ENCODE measurements around the gene PARL. TPM values are rescaled to one million over a fixed set of nuclear protein-coding genes. Genes with fewer than 3 reads are reported as not detected.

Gene PARL
- total and polyA plus RNA-seq, 10 of the 15 experiments (the other 5 are each of a cell fraction or from before 2014, with no cell fraction given) = 49.7 to 113 (median 77.2) TPM

DNA sequence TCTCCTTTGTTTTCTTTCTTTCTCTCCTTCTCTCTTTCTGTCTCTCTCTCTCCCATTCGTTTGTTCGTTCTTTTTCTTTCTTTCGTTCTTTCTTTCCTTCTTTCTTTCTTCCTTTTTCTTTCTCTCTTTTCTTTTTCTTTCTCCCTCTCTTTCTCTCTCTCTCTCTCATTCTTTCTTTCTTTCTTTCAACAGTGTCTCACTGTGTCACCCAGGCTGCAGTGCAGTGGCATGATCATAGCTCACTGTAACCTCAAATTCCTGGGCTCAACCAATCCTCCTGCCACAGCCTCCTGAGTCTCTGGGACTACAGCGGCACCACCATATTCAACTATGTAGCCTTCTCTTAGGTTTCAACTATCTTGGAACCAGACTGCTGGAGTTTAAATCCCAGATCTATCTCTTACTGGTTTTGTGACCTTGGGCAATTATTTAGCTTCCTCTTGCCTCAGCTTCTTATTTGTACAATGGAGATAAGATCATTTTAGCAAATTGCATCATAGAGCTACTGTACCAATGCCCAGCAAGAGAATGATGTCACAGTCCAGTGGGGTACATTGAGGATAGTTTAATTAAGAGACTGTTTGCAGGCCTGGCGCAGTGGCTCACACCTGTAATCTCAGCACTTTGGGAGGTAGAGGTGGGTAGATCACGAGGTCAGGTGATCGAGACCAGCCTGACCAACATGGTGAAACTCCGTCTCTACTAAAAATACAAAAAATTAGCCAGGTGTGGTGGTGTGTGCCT is 27.3 kb upstream of the PARL start (continued):
- TF ChIP-seq GABPA (IDR thresholded peaks at IDR 0.05; ENCODE audit: low read depth) (no peak), MXI1 (IDR thresholded peaks at IDR 0.05; ENCODE audit: low read depth, low read length) (no peak), PAX5 (IDR thresholded peaks at IDR 0.05; ENCODE audit: borderline replicate concordance, low read depth, low read length) (no peak), ZBED1 (IDR thresholded peaks at IDR 0.05; ENCODE audit: borderline replicate concordance) (no peak), SMARCA5 (IDR thresholded peaks at IDR 0.05) (no peak), POLR2A (IDR thresholded peaks at IDR 0.05; ENCODE audit: low read depth, low read length) (no peak)
- TF ChIP-seq, protein P1, sequence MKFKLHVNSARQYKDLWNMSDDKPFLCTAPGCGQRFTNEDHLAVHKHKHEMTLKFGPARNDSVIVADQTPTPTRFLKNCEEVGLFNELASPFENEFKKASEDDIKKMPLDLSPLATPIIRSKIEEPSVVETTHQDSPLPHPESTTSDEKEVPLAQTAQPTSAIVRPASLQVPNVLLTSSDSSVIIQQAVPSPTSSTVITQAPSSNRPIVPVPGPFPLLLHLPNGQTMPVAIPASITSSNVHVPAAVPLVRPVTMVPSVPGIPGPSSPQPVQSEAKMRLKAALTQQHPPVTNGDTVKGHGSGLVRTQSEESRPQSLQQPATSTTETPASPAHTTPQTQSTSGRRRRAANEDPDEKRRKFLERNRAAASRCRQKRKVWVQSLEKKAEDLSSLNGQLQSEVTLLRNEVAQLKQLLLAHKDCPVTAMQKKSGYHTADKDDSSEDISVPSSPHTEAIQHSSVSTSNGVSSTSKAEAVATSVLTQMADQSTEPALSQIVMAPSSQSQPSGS (IDR thresholded peaks at IDR 0.05; ENCODE audit: low read length) = no peak
- TF ChIP-seq, protein P2, sequence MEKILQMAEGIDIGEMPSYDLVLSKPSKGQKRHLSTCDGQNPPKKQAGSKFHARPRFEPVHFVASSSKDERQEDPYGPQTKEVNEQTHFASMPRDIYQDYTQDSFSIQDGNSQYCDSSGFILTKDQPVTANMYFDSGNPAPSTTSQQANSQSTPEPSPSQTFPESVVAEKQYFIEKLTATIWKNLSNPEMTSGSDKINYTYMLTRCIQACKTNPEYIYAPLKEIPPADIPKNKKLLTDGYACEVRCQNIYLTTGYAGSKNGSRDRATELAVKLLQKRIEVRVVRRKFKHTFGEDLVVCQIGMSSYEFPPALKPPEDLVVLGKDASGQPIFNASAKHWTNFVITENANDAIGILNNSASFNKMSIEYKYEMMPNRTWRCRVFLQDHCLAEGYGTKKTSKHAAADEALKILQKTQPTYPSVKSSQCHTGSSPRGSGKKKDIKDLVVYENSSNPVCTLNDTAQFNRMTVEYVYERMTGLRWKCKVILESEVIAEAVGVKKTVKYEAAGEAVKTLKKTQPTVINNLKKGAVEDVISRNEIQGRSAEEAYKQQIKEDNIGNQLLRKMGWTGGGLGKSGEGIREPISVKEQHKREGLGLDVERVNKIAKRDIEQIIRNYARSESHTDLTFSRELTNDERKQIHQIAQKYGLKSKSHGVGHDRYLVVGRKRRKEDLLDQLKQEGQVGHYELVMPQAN (conservative IDR thresholded peaks at IDR 0.05) = no peak

DNA sequence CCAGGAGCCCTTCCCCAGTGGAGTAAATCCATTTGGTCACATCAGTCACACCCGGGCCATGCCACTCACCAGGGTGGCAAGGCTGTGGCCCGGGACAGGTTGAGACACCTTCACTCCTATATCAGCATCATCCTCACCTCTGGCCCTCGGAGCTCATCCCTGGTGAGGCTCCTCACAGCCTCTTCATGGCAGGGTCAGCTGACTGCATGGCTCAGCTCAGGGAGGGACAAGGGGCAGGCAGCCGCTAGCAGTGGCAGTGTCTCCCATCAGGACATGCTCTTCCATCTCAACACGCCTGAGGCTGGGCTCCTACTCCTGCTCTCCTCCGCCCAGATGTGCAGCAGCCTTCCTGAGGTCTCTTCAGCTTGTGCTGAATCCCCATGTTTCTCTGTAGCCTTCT is 26.4 kb upstream of the PARL start:
- no peaks in the 10 kb centered on the region for H3K79me2 ChIP-seq (ENCODE audit: control insufficient read depth, insufficient read depth, low read length)
- no peak overlapping the region for H3K4me3 ChIP-seq
- H3K27me3 ChIP-seq (replicated peaks in 1 of 2; ENCODE audit: control insufficient read depth in 2 of 2, insufficient read depth in 2 of 2, low read length in 1 of 2) = no peaks in the 10 kb centered on the region
- DNase-seq (ENCODE audit: low read depth, low spot score) (no peak), ATAC-seq (no peak), FAIRE-seq (no peak)
- no TSS peak for BruUV-seq (replicated peaks)
- RAD21 ChIA-PET (ENCODE audit: unreplicated experiment) = no interaction called here
- CTCF ChIA-PET = interaction anchor here (0.7 to 2.4 kb wide), 2 partner anchors 13 to 15 kb away, joined by 3 to 6 read pairs; no protein-coding TSS in a partner anchor
- H3K4me2 ChIP-seq (ENCODE audit: control insufficient read depth, insufficient read depth) = no peak overlapping the region
- H3K9me3 ChIP-seq (replicated peaks; ENCODE audit: control insufficient read depth, insufficient read depth, low read length) = no peaks in the 10 kb centered on the region
- 16% methylated on average over 6 of the region's 6 CpGs for WGBS (ENCODE audit: insufficient coverage, insufficient replicate concordance, low lambda C conversion rate, missing lambda C conversion rate)
- SMC1A ChIA-PET (ENCODE audit: uncharacterized antibody, unreplicated experiment) = no interaction called here
- H3K4me1 ChIP-seq (ENCODE audit: control insufficient read depth, insufficient read depth, low read length) = peaks cover 12% of the 10 kb centered on the region
- H2AFZ ChIP-seq (ENCODE audit: control insufficient read depth, low read depth, low read length) = no peak overlapping the region
- no peaks in the 10 kb centered on the region for H3K36me3 ChIP-seq (ENCODE audit: control insufficient read depth in 2 of 2, insufficient read depth in 2 of 2, low read length in 1 of 2)
- intact Hi-C loops (cut with micrococcal nuclease; ENCODE audit: unreplicated experiment) (no loop called here), in situ Hi-C loops (cut with MboI) (no loop called here)
- H4K20me1 ChIP-seq (ENCODE audit: control insufficient read depth, insufficient read depth) = no peaks in the 10 kb centered on the region
- no peak overlapping the region for H3K27ac ChIP-seq (ENCODE audit: control insufficient read depth, insufficient read depth)
- POLR2A ChIA-PET = no interaction called here
- H3K9ac ChIP-seq (ENCODE audit: control insufficient read depth, insufficient read depth, low read length) = no peak overlapping the region
- TF ChIP-seq IRF4 (IDR thresholded peaks at IDR 0.05; ENCODE audit: low read depth, low read length) = no peak
- TF ChIP-seq BRCA1 (IDR thresholded peaks at IDR 0.05; ENCODE audit: low read depth, low read length) = no peak
- no peak for TF ChIP-seq SMC3 (IDR thresholded peaks at IDR 0.05; ENCODE audit: borderline replicate concordance, low read length)
- no peak for TF ChIP-seq ZNF384 (IDR thresholded peaks at IDR 0.05; ENCODE audit: borderline replicate concordance, low read depth, low read length)
- TF ChIP-seq CBX3 (IDR thresholded peaks at IDR 0.05; ENCODE audit: borderline replicate concordance, low read depth) = no peak
- no peak for TF ChIP-seq RFX5 (IDR thresholded peaks at IDR 0.05; ENCODE audit: low read depth, low read length)
- no peak for TF ChIP-seq POU2F2 (IDR thresholded peaks at IDR 0.05; ENCODE audit: borderline replicate concordance, low read depth, low read length)
- TF ChIP-seq, protein P3, sequence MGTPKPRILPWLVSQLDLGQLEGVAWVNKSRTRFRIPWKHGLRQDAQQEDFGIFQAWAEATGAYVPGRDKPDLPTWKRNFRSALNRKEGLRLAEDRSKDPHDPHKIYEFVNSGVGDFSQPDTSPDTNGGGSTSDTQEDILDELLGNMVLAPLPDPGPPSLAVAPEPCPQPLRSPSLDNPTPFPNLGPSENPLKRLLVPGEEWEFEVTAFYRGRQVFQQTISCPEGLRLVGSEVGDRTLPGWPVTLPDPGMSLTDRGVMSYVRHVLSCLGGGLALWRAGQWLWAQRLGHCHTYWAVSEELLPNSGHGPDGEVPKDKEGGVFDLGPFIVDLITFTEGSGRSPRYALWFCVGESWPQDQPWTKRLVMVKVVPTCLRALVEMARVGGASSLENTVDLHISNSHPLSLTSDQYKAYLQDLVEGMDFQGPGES (IDR thresholded peaks at IDR 0.05) = no peak
- TF ChIP-seq, protein P4, sequence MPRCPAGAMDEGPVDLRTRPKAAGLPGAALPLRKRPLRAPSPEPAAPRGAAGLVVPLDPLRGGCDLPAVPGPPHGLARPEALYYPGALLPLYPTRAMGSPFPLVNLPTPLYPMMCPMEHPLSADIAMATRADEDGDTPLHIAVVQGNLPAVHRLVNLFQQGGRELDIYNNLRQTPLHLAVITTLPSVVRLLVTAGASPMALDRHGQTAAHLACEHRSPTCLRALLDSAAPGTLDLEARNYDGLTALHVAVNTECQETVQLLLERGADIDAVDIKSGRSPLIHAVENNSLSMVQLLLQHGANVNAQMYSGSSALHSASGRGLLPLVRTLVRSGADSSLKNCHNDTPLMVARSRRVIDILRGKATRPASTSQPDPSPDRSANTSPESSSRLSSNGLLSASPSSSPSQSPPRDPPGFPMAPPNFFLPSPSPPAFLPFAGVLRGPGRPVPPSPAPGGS (IDR thresholded peaks at IDR 0.05; ENCODE audit: borderline replicate concordance, insufficient read depth, low read depth, low read length, poor library complexity, severe bottlenecking) = no peak
